UCSD-AML1 (cell line): ENCODE measurements around the gene GJB4.
"Not testable (repeated sequence)": the region's sequence is repeated elsewhere in the genome, so short reads cannot be mapped to it uniquely, and the experiment has no call there.

Experiments used
- DNase-seq: peaks from one replicate; lab custom pipeline; 2025; ENCODE audit not compliant: unreplicated experiment; lab: John Stamatoyannopoulos, UW

Gene GJB4

DNA sequence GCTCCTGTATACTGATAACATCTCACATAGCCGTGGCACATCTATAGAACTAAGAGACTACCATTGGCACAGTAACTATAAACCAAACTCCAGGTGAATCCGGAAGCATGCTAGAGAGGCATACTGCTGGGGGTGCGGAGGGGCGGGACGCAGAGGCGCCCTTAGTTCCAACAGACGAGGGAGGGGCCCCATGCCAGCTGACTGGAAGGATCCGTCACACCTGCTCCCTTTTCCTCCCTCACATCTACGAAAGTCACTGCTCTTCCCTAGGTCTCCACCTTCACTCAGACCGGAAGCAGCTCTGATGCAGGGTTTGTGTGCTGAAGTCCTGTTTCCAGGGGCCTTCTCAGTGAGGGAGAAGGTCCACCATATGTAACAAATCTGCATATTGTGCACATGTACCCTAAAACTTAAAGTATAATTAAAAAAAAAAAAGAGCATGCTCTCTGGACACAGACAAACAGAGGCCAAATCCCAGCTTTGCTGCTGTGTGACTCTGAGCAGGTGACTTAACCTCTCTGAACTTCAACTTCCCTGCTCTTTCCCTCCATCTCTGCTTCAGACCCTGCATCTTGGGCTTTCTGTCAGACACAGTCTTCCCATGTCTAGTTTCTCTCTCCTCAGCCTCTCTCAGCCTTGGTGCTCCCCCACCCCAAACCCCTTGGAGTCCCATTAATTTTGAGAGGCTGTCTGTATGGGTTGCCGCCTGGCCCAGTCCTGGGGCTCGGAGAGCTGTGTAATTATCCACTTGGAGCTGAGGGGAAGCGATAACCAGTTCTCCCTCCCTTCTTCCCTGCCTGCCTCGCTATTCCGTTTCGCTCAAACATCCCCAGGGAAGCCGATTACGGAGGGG is 12.5 kb upstream of the GJB4 start:
- no peak for DNase-seq

DNA sequence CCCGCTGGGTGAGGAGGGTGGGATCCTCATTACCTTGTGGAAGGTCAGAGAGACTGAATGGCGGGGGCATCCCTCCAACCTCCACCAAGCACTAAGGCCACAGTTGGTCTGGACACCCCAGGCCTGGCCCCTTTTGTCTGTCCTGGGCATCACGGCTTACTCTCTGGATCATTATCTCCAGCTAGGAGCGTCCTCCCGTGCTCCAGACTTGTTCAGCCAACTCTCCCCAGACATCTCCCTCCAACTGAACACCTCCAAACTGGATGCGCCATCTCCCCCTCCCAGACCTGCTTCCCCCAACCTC is 11.9 kb upstream of the GJB4 start:
- no peak for DNase-seq

DNA sequence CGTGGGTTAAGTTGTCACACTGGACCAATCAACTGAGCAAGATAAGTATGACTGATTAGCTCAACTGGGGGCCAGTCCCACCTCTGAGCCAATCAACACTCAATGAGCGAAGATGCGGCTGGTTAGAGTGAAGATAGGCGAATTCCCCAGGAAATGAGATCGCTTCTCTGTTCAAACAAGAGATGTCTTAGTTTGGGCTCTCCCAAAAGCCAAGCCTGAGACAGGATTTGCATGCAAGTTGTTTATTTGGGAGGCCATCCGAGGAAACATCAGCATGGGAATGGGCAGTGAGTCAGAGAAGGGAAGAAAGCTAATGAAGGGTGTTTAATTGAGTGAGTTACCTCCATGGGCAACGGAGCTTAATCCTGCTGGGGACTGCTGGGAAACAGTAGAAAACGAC is 9.5 kb upstream of the GJB4 start:
- no peak for DNase-seq

DNA sequence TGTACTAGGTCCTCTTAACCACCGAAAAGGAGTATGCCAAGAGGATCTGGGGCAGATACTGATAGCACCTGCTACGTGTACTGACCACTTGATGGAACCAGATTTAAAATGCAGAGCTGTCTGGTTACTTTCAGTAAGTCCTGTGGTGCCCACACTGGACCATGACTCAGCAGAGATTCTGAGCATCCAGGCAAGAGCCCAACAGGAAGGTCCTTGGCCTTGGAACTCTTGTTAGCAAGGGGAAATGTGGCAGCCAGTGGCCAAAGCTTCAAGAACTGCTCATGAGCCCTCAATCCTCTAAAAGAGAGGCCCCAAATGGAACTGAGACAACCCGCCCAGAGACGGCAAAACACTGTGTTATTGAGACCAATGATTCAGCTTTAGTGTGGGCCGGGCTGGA is 8.9 kb upstream of the GJB4 start:
- no peak for DNase-seq

DNA sequence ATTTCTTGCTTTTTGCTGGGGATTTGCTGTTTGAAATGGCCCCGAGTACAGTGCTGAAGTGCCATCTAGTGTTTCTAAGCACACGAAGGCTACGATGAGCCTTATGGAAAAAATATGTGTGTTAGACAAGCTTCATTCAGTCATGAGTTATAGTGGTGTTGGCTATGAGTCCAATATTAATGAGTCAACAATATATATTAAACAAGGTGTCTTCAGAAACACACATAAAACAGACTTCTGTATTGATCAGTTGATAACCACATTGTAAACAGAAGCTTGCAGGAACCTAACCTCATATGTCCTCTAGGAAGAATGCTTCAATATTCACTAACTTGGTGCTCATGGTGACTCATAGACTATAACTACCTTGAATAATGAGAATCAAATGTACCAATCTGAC is 6.4 kb upstream of the GJB4 start:
- no peak for DNase-seq

DNA sequence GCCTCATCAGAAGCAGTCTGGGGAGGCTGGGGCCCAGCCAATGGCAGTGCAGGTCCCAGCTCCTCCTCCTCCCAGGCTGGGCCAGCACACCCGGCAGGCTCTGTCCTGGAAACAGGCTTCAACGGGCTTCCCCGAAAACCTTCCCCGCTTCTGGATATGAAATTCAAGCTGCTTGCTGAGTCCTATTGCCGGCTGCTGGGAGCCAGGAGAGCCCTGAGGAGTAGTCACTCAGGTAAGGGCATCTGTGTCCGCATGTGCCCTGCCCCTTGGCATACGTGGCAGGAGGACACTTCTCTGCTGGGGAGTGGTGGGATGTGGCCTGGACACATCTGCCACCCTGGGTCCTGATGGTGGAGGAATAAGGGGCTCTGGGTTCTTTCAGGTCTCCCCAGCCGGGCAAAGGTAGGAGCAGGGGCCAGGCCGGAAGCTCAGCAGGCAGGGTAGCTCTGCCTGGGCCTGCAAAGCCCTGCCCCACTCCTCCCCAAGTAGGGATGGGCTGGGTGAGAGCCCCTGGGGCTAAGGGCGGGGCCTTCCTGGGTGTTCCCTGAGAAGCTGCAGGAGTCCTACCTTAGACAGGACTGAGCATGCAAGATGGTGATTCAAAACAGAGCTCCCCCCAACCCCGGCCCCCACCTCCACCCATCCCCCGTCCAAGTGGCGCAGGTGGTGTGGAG is 4.4 kb upstream of the GJB4 start, which contains the start of gene GJB5:
Gene GJB5, plus strand, starts transcription at position 84 of the 674 bp plus-strand sequence. CDS start 2,284 bp downstream, outside the sequence.
- DNase-seq: no peak

DNA sequence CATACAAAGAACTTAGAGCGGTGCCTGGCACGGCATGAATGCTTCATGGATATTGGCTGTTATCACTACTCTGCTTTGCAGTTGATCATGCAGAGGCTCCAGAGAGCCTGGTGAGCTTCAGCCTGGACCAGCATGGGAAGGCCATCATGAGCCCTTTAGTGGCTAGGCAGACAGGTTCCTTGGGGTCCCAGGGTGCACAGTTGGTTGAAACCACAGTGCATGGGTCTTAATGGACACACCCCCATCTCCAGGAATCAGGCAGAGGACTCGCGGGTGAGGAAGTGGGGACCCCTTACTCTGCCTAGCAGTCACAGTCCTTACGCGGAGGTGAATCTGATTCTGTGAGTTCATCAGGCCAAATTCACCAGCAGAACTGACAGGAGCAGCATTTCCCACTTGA is 3.6 kb upstream of the GJB4 start:
- DNase-seq: no peak

DNA sequence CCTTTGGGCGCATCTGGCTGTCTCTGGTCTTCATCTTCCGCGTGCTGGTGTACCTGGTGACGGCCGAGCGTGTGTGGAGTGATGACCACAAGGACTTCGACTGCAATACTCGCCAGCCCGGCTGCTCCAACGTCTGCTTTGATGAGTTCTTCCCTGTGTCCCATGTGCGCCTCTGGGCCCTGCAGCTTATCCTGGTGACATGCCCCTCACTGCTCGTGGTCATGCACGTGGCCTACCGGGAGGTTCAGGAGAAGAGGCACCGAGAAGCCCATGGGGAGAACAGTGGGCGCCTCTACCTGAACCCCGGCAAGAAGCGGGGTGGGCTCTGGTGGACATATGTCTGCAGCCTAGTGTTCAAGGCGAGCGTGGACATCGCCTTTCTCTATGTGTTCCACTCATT is 2.2 kb upstream of the GJB4 start:
- no peak for DNase-seq

DNA sequence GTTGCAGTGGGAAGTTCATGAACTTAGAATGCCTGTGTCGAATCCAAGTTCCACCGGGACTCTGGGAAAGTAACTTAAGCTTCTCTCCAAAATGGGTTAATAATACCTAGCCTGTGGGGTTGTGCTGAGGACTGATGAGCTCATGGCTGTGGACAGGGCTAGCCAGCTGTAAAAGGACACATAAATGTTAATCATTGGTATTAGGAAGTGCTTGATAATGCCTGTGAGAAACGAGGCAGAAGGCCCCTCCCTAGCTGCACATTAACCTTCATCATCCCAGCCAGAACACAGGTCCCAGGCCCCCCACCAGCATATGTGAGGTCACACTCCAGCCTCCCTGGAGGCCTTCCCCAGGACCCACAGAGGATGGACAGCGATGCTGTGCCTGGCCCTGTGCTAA is 789 bp upstream of the GJB4 start:
- no peak for DNase-seq

DNA sequence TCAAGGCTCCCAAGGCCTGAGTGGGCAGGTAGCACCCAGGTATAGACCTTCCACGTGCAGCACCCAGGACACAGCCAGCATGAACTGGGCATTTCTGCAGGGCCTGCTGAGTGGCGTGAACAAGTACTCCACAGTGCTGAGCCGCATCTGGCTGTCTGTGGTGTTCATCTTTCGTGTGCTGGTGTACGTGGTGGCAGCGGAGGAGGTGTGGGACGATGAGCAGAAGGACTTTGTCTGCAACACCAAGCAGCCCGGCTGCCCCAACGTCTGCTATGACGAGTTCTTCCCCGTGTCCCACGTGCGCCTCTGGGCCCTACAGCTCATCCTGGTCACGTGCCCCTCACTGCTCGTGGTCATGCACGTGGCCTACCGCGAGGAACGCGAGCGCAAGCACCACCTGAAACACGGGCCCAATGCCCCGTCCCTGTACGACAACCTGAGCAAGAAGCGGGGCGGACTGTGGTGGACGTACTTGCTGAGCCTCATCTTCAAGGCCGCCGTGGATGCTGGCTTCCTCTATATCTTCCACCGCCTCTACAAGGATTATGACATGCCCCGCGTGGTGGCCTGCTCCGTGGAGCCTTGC is 1.7 kb downstream of the GJB4 start:
- no peak for DNase-seq

DNA sequence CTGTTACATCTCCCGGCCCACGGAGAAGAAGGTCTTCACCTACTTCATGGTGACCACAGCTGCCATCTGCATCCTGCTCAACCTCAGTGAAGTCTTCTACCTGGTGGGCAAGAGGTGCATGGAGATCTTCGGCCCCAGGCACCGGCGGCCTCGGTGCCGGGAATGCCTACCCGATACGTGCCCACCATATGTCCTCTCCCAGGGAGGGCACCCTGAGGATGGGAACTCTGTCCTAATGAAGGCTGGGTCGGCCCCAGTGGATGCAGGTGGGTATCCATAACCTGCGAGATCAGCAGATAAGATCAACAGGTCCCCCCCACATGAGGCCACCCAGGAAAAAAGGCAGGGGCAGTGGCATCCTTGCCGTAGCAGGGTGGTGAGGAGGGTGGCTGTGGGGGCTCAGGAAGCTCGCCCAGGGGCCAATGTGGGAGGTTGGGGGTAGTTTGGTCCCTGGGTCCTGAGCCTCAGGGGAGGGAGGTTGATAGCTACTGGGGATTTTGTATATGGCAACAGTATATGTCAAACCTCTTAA is 2.3 kb downstream of the GJB4 start:
- no peak for DNase-seq

DNA sequence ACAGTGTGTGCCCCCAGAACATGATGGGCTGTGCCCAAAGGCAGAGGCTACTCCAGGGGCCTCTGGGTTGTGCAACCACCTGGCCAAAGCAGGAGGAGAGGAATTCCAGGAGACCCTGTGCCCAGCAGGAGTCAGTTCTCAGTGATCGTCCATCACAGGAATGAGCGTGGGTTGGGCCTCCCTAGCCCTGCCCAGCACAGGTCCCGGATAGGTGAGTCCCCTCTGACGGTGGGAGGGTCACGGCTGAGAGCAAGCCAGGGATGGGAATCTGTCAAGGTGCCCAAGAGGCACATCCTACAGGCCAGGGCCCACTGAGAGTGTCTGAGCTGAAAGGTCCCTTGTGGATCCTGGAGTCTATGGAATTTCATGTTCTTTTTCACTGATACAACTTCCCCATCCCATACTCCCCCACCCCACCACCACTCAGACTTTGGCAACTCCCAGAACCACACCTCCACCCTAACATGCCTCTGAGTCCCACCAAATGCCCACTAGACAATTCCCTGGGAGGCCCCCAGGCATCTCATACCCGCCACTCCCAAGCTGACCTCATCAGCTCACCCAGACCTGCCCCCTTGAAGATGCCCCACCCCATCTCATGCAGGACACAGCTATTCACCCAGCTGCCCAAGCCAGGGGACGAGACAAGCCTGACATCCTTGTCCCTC is 3.1 kb downstream of the GJB4 start:
- DNase-seq: no peak

DNA sequence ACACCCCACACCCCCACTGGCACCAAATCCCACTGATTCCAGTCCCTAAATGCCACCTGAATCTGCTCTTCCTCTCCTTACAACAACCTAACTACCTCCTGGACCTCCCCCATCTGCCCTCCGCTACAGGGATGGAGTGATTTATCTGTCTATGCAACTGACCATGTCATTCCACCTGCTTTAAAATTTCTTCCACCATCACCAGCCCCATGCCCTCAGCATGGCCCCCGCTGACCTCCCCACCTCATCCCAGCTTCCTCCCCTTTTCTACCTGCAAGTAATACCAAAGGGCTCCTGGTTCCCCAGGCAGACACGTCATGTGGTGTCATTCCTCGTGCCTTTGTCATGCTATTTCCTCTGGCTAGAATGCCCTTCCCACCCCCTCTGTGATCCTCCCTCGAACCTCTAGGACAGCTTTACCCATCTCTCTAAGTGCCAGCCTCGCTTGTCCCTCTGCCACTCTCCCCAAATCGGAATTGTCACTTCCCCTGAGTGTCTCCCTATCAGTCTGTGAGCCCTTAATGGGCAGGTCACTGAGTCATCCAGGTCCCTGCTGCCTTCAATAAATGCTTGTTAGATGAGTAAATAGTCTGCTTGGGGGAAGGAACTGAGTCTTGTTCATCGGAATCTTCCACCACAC is 3.7 kb downstream of the GJB4 start:
- DNase-seq: no peak

DNA sequence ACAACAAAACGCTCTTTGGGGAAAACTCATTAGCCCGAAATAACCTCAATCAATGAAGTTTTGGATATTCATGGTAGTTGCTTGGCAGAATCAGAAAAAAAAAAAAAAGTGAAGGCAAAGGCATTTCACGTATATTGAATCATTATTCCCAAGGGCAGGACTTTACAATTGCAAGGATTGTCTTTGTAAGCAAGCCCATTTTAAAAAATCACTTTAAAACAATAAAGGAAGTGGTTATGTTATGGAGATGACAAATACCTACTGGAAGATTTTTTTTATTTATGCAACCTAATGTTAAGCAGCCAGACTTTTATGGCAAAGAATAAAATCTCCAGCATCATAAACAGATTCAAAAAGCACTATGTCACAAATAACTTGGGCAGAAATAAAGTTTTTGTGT is 9.3 kb downstream of the GJB4 start:
- no peak for DNase-seq

DNA sequence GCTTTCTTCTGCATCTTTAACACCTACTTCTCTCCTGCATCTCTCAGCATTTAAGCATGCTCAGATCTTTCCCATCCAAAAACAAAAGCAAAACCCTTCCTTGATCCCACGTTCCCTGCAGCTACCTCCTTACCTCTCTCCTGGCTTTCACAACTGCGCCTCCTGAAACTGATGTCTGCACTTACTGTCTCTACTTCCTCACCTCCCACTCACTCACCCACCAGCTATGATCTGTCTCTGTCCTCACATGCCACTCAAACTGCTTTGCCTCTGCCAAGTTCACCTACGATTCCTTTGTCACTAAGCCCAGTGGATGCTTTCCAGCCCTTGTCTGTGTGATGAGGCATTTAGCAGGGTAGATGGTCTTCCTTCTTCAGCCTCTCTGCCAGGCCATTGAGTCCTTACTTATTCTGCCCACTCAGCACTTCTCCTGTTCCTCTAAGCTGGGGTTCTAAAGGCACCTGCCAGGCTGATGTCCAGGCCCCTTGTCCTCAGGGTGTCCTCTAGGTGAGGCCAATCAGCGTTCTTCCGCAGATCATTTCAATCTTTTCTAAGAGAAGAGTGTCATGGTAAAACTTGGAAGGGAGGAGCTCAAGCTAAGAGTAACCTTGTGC is 11.5 kb downstream of the GJB4 start:
- DNase-seq: no peak

DNA sequence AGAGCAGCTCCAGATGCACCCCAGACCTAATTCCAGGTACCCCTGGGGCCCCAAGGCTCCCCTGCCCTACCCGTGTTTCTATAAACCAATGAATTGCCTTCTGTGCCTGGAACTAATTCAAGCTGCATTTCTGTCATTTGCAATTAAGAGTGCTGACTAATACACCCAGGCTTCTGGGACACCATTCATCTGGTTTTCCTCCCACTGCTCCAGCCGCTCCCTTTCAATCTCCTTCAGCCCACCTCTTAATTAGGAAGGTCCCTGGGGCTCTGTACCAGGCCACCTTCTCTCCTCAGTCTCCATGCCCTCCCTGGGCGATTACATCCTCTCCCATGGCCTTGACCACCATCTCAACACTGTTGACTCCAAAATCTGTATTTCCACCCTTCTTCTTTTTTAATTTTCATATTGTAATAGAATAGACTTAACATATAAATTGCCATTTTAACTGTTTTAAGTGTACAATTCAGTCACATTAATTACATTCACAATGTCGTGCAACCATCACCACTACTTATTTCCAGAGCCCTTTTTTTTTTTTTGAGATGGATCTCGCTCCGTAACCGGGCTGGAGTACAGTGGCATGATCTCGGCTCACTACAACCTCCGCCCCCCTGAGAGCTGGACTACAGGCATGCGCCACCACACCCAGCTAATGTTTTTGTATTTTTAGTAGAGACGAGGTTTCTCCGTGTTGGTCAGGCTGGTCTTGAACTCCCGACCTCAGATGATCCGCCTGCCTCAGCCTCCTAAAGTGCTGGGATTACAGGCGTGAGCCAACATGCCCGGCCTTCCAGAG is 12.2 kb downstream of the GJB4 start:
- DNase-seq: no peak

DNA sequence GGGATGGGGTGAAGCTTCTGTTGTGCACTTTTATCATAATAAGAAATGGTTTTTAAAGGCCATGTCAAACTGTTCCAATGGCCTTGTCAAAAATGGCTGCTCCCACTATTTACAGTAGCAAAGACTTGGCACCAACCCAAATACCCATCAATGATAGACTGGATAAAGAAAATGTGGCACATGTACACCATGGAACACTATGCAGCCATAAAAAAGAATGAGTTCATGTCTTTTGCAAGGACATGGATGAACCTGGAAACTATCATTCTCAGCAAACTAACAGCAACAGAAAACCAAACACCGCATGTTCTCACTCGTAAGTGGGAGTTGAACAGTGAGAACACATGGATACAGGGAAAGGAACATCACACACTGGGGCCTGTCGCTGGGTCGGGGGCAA is 13.6 kb downstream of the GJB4 start:
- DNase-seq: not testable (repeated sequence)

DNA sequence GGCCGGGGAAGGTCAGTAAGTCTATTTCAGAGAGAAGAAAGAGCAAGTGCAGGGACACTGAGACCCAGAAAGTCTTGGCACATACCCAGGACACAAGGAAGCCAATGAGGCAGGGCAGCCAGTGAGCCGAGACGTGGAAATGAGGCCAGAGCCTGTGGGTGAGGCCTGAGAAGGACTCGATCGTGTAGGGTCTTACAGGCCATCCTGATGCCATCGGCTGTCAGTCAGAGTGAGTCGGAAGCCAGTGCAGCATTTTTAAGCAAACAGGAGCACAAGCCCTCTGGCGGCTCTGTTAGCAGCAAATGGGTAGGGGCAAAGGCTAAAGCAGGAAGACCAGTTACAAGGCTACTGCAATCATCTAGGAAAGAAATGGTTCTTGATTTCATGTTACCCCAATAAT is 15.4 kb downstream of the GJB4 start:
- DNase-seq: no peak

DNA sequence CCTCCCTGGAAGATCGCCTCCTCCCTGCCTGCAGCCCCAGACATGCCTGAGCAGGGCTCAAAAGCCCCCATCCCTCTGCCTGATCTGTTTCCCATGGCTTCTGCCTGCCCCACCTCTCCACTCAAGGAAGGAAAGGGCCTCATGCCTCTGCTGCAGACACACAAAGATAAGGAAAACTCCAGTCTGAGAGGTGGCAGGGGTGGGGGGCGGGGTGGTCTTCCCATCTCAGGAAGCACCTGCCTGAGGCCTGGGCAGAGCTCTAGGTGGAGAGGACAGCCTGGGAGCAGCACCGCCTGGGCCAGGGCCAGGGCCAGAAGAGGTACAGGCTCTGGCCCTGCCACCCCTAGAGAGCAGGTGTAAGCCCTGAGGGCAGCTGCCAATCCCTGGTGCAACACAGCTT is 17.4 kb downstream of the GJB4 start:
- no peak for DNase-seq
